HG02884 (cell line): Measurements from ENCODE around the gene CROT.
A peak's percentile ranks its signal among the peaks of the same experiment; 100 is the strongest.

Source experiments
- ATAC-seq: cut with Tn5 transposase; IDR thresholded peaks from one replicate; pipeline ENCODE4 v1.9.1; 2021; ENCODE audit warnings: mild to moderate bottlenecking, moderate library complexity; ENCODE audit not compliant: unreplicated experiment

Gene CROT

GRCh38 chr7:87341441-87341840, 4.0 kb upstream of the CROT start:
- ATAC-seq: no peak

DNA sequence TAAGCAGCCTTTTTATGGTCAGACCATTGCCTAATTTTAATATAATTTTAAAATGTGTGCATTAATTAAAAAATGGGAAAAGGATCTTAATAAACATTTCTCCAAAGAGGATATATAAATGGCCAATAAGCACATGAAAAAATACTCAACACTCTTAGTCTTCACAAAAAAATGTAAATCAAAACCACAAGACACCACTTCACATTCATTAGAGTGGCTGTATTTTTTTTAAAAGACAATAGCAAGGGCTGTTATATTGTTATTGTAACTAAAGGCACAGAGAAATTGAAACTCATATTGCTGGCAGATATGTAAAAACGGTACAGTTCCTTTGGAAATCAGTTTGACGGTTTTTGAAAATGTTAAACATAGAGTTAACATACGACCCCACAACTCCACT, 3.2 kb upstream of the CROT start:
- ATAC-seq: no peak

DNA sequence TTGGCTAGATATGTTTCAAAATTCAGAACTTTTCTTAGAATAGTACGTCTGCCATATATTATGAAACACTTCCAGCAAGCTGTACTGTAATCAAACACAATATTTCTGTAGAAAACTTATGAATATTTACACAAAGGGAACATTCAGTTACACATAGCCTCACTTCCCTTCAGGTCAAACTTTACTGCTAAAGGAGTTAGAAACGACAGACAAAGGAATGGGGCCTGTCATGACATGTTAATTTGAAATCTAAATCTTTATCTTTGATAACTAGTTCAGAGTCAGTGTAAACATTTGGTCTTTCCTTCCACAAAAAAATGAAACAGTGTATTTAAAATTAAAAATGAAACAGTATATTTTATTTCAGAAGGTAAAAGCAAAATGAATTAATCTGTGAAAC, 1.0 kb upstream of the CROT start:
- ATAC-seq: no peak

GRCh38 chr7:87345962-87346371, 503 bp downstream of the CROT start:
- ATAC-seq: peak; percentile 0

GRCh38 chr7:87347207-87347606, 1.7 kb downstream of the CROT start:
- no peak for ATAC-seq

DNA sequence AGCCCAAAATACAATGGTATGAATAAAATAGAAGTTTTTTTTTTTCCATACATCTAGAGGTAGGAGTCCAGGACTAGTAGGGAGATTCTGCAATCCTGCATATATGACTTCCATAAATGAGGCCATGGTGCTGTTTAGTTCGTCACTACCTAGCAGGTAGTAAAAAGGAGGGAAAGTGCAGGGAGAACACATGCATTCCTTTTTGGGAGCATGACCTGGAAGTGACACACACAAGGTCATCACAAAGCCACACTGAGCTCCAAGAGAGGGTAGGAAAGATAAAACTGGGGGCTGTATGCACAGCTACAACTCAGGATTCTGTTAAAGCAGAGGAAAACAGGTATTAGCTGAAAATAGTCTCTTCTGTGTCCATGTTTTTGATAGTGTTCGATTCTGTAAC, 2.2 kb downstream of the CROT start:
- no peak for ATAC-seq

- ATAC-seq: no peak
Measured at GRCh38 chr7:87354749-87355148, 9.3 kb downstream of the CROT start.

DNA sequence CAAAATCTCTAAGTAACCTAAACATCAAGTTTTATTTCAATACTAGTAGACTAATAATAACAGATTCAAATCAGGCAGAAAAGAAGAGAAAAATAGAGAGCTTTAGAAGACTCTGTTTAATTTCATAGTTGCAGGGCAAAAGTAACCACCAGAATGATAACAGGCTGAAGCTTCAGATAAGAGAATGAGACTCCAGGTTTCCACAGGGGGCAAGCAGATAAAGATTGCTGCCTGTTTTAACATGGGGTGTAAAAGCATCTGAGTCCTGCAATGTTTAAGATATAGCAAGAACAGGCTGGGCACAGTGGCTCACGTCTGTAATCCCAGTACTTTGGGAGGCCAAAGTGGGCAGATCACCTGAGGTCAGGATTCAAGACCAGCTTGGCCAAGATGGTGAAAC, 11.0 kb downstream of the CROT start:
- no peak for ATAC-seq

DNA sequence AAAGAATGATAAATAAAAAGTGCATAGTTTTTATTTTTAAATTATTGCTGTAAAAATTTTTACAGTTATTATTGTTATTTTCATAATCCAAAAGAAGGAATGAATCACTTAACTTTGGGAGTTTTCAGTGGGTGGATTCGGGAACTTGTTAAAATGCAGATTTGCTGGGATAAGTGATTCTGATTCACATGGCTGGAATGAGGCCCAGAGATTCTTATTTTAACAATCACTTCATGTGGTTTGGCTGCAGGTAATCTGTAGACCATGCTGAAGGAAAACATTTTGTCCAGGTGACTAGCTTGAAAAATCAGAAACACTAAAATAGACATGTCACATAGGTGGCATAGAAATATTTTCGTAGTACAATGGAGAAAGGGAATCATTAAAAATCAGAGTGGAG, 13.9 kb downstream of the CROT start:
- no peak for ATAC-seq

GRCh38 chr7:87361320-87361719, 15.9 kb downstream of the CROT start:
- no peak for ATAC-seq

GRCh38 chr7:87363342-87363741, 17.9 kb downstream of the CROT start:
- ATAC-seq: no peak

GRCh38 chr7:87364246-87364645, 18.8 kb downstream of the CROT start:
- ATAC-seq: no peak

- ATAC-seq: no peak
Measured at GRCh38 chr7:87369216-87369615, 23.8 kb downstream of the CROT start.

DNA sequence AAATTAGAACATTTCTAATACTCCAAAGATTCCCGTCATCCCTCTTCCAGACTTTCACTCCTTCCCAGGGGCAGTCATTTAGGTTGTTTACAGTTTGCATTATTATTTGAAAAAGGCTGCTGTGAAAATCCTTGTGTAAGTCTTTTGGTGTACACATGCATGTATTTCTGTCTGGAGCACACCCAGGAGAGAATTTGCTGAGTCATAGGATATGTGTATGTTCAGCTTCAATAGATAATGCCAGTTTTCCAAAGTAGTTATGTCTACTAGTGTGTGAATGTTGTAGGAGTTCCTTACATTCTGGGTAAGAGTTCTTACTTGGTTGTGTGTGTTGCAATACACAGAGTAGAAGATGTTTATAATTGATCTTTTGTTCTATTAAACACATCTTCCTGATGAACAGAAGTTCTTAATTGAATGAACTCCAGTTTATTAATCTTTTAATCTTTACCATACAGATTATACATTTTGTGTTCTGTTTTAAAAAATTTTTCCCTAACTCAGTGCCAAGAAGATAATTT, 25.3 kb downstream of the CROT start:
- no peak for ATAC-seq

- ATAC-seq: no peak
Measured at GRCh38 chr7:87375662-87376435, 30.4 kb downstream of the CROT start.

DNA sequence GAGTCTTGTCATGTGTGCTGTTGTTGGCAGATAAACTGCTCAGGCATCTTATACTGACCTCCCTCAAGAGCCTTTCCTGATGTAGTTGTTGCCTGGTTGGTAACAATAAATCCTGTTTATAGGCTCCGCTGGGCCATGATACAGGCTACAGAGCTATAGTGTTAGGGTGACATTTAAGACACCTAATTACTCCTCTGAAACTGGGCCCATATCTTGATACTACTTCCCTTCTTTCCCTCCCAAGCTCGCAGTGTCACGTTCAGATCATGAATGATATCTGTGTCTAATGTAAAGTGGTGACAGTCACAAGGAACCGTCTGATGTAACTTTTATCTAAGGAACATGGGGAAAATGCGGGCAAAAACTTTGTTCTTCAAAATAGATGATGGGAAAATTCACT, 35.4 kb downstream of the CROT start:
- no peak for ATAC-seq

GRCh38 chr7:87391020-87391701, 45.7 kb downstream of the CROT start:
- no peak for ATAC-seq

GRCh38 chr7:87395442-87396020, 50.1 kb downstream of the CROT start:
- no peak for ATAC-seq

DNA sequence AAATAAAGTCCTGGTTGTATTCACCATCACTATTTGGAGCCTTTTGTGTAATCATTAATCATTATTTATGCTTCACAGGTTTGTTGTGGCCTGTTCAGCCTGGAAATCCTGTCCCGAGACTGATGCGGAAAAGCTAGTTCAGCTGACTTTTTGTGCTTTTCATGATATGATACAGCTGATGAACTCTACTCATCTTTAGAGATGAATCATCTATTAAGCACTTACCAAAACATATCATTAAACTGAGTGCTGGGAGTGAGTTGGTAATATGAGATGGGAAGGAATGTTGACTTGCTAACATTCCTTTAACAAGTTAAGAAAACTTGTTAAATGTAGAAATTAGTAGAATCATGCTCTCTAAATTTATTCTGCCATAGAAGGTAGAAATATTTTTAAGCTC, 53.0 kb downstream of the CROT start:
- no peak for ATAC-seq

GRCh38 chr7:87404674-87405073, 59.2 kb downstream of the CROT start:
- no peak for ATAC-seq

- ATAC-seq: no peak
Measured at GRCh38 chr7:87411186-87411585, 65.7 kb downstream of the CROT start.

DNA sequence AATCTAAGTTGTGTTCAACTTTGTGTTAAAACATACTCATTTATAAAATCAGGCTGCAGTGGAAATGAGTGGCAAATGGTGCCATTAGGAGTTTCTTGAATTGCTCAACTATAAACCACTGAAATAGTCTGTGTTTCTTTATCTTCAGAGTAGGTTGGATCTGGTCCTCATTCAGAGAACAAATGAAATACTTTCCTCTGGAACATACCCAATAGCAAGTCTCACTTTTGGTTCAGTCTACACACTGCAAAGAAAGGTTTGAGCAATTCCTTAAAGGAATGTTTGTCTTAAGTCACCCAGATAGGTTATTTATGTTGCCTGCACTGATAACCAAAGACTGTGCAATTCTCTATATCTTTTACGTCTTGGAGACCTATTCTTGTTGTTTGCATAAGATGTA, 67.6 kb downstream of the CROT start:
- no peak for ATAC-seq
